HEK293T (cell line): ENCODE measurements around the gene HS3ST3A1.

Experiments
- CTBP1 ChIP-seq: fragments of 450-650 bp; IDR thresholded peaks from 2 replicates; pipeline ENCODE4 v1.6.1; 2016; ENCODE audit warnings: borderline replicate concordance
- LEF1 ChIP-seq: fragments of 450-650 bp; IDR thresholded peaks from 2 replicates; pipeline ENCODE4 v1.6.1; 2017; ENCODE audit warnings: mild to moderate bottlenecking, borderline replicate concordance
- SP1 ChIP-seq: fragments of 450-650 bp; IDR thresholded peaks from 2 replicates; pipeline ENCODE4 v1.6.1; 2017

GRCh38 chr17:13646969-13647542, 45.3 kb upstream of the HS3ST3A1 start:
- TF ChIP-seq LEF1 = no peak
- no peak for TF ChIP-seq SP1
- no peak for TF ChIP-seq CTBP1
